K562 (cell line): ENCODE results near the gene DOCK1. TPM values are rescaled to one million over a fixed set of nuclear protein-coding genes. Genes with fewer than 3 reads are reported as not detected.

Experiments
- ATAC-seq: fragments of 200-7000 bp; cut with Tn5 transposase; 3 replicates; pipeline ENCODE4 v1.9.1; 2020; ENCODE audit warnings: moderate library complexity
- BruUV-seq: library from RNA; stranded (reverse); fragments of 400-500 nt; replicated peaks from 2 replicates; lab custom pipeline; 2021; lab: Mats Ljungman, UMichigan
- CTCF ChIA-PET: fragments of 300-600 bp; formaldehyde crosslinking; extraction: SDS; loops from one replicate; lab custom pipeline; 2021; ENCODE audit warnings: low intra/inter-chr PET ratio; lab: Yijun Ruan, JAX
- POLR2A ChIA-PET: fragments of 300-600, 350-650 bp; sonication (Branson Sonifier 250); formaldehyde crosslinking; extraction: SDS; loops from one replicate; lab custom pipeline; 2021; ENCODE audit warnings: antibody characterized with exemption, inconsistent platforms; lab: Yijun Ruan, JAX
- DNase-seq, 4 experiments: peaks; one replicate each; pipeline versions ENCODE4 v3.0.0 to v3.0.0-alpha.2; 2011 to 2018; ENCODE audit warnings: low spot score in 3 of 4, mixed read lengths in 3 of 4; ENCODE audit errors: extremely low read depth in 1 of 4
- FAIRE-seq: peaks from 2 replicates; lab custom pipeline; 2011; peaks lifted over from hg19 to GRCh38; lab: Jason Lieb, UNC
- H2AFZ ChIP-seq: 2 replicates; pipeline ENCODE4 v1.6.0; 2011; ENCODE audit warnings: low read depth, low read length, control low read depth, inconsistent platforms
- H3K27ac ChIP-seq: fragments of 200-600 bp; 3 replicates; pipeline ENCODE4 v1.8.0; 2011; ENCODE audit warnings: low read depth, mild to moderate bottlenecking, control low read depth, inconsistent platforms, low read length, moderate library complexity, mixed read lengths; ENCODE audit errors: extremely low read depth
- H3K27me3 ChIP-seq, 2 experiments: fragments of 300-600 bp in 1 of 2; 2 replicates in 1 of 2; 3 replicates in 1 of 2; pipeline versions ENCODE4 v1.6.0 to v1.8.0; 2011; ENCODE audit warnings: inconsistent platforms in 2 of 2, low read length in 2 of 2, mild to moderate bottlenecking in 1 of 2, mixed read lengths in 1 of 2, moderate library complexity in 1 of 2; ENCODE audit not compliant: control insufficient read depth in 2 of 2, insufficient read depth in 2 of 2
- H3K36me3 ChIP-seq: fragments of 300-600 bp; 3 replicates; pipeline ENCODE4 v1.8.0; 2011; ENCODE audit warnings: mild to moderate bottlenecking, low read length, inconsistent platforms; ENCODE audit not compliant: control insufficient read depth, insufficient read depth
- H3K4me1 ChIP-seq, 2 experiments: fragments of 200-600 bp in 1 of 2; replicated peaks in 1 of 2; 2 replicates in 1 of 2; 3 replicates in 1 of 2; pipeline versions ENCODE4 v1.5.1 to v1.8.0; 2011; ENCODE audit warnings: inconsistent platforms in 2 of 2, low read length in 2 of 2, mild to moderate bottlenecking in 1 of 2, mixed read lengths in 1 of 2, moderate library complexity in 1 of 2; ENCODE audit not compliant: control insufficient read depth in 2 of 2, insufficient read depth in 2 of 2
- H3K4me2 ChIP-seq: 2 replicates; pipeline ENCODE4 v1.6.1; 2011; ENCODE audit warnings: low read length, control low read depth, inconsistent platforms, mixed read lengths; ENCODE audit not compliant: insufficient read depth
- H3K4me3 ChIP-seq: fragments of 200-600 bp; sonication (generic), shearing (Covaris generic); 2 replicates; pipeline ENCODE4 v1.5.1; 2016; ENCODE audit warnings: control low read depth, inconsistent platforms
- H3K79me2 ChIP-seq: fragments of 200-600 bp; 3 replicates; pipeline ENCODE4 v1.8.0; 2011; ENCODE audit warnings: low read length, inconsistent platforms; ENCODE audit not compliant: control insufficient read depth, insufficient read depth
- H3K9ac ChIP-seq, 2 experiments: 2 replicates each; pipeline versions ENCODE4 v1.6.0 to v1.6.1; 2011; ENCODE audit warnings: low read depth in 2 of 2, low read length in 2 of 2, control low read depth in 1 of 2, inconsistent platforms in 1 of 2, mild to moderate bottlenecking in 1 of 2, mixed read lengths in 1 of 2; ENCODE audit not compliant: insufficient read depth in 1 of 2
- H3K9me1 ChIP-seq: one replicate; pipeline ENCODE4 v1.6.0; 2011; ENCODE audit warnings: inconsistent platforms, mild to moderate bottlenecking, low read length, moderate library complexity; ENCODE audit not compliant: control insufficient read depth, insufficient read depth
- H3K9me3 ChIP-seq: replicated peaks from 2 replicates; pipeline ENCODE4 v1.5.1; 2011; ENCODE audit warnings: low read depth, low read length, inconsistent platforms; ENCODE audit not compliant: control insufficient read depth, insufficient read depth
- H4K20me1 ChIP-seq: replicated peaks from 2 replicates; pipeline ENCODE4 v1.6.1; 2011; ENCODE audit warnings: low read length, inconsistent platforms, mixed read lengths; ENCODE audit not compliant: control insufficient read depth, insufficient read depth
- ELF4 ChIP-seq: fragments of 450-650 bp; formaldehyde crosslinking; IDR thresholded peaks from 2 replicates; pipeline ENCODE4 v1.4.0; 2022; ENCODE audit warnings: missing genetic modification characterization
- FOXM1 ChIP-seq, 2 experiments: fragments of 450-650 bp in 1 of 2; sonication (generic) in 1 of 2; formaldehyde crosslinking in 1 of 2; IDR thresholded peaks; 2 replicates each; pipeline versions ENCODE4 v1.6.1 to v1.9.0; 2017 to 2022; ENCODE audit warnings: low read depth in 2 of 2, mild to moderate bottlenecking in 2 of 2, missing genetic modification reagents in 1 of 2, moderate library complexity in 1 of 2
- HMGN3 ChIP-seq: IDR thresholded peaks from 2 replicates; pipeline ENCODE4 v1.6.1; 2011; ENCODE audit warnings: borderline replicate concordance, low read depth, mild to moderate bottlenecking, mixed read lengths, low read length; ENCODE audit not compliant: insufficient read length; ENCODE audit errors: extremely low read depth
- NCOA6 ChIP-seq: fragments of 450-650 bp; IDR thresholded peaks from 2 replicates; pipeline ENCODE4 v1.6.1; 2017; ENCODE audit warnings: mild to moderate bottlenecking
- POLR2AphosphoS2 ChIP-seq: IDR thresholded peaks from 2 replicates; pipeline ENCODE4 v1.6.1; 2012; ENCODE audit warnings: low read length, improper control_type of control experiment
- POU5F1 ChIP-seq: fragments of 150-350 bp; IDR thresholded peaks from 2 replicates; pipeline ENCODE4 v1.6.1; 2014; ENCODE audit warnings: borderline replicate concordance, low read length, low read depth, mild to moderate bottlenecking; ENCODE audit not compliant: partially characterized antibody
- SNRNP70 ChIP-seq: fragments of 200-400 bp; formaldehyde crosslinking; optimal IDR thresholded peaks from 2 replicates; pipeline ENCODE3; 2017; ENCODE audit warnings: low read depth, low read length
- SREBF2 ChIP-seq: sonication (generic); formaldehyde crosslinking; IDR thresholded peaks from 2 replicates; pipeline ENCODE4 v1.4.0; 2020; ENCODE audit warnings: mild to moderate bottlenecking, missing genetic modification reagents
- ZFPM2 ChIP-seq: fragments of 250-450 bp; sonication (Bioruptor Pico); IDR thresholded peaks from 2 replicates; pipeline ENCODE4 v1.5.1; 2022; ENCODE audit warnings: mild to moderate bottlenecking
- ZNF217 ChIP-seq: sonication (generic); formaldehyde crosslinking; IDR thresholded peaks from 2 replicates; pipeline ENCODE4 v1.8.0; 2022; ENCODE audit warnings: mild to moderate bottlenecking, missing genetic modification reagents
- WGBS: fragments of 100-300 bp; shearing (Covaris generic); methylation state at CpG from one replicate; pipeline ENCODE4 v1.1.6; 2016; ENCODE audit warnings: low coverage, mixed read lengths; ENCODE audit not compliant: insufficient coverage; ENCODE audit errors: missing lambda C conversion rate; 5-methylcytosine and 5-hydroxymethylcytosine counted together
- in situ Hi-C: fragments of 300-500 bp; cut with MboI; formaldehyde crosslinking; loops from 4 replicates; pipeline ENCODE4 v1.15.0; 2018; ENCODE audit warnings: inconsistent platforms, mixed read lengths
- intact Hi-C: fragments of 100-400 bp; cut with micrococcal nuclease; formaldehyde crosslinking; loops from 2 replicates; pipeline ENCODE4 v1.14.2; 2022
- polyA plus RNA-seq, 8 experiments: library from polyadenylated mRNA; depleted of rRNA in 4 of 8; stranded (reverse) in 5 of 8; unstranded in 3 of 8; fragments of >200 nt; fragmentation: Nextera tagmentation in 2 of 8; fragmentation: Illumina TruSeq in 1 of 8; extraction: Ambion mirVana in 2 of 8; extraction: Trizol in 1 of 8; gene quantifications; 2 replicates each; pipeline versions ENCODE4 v1.2.1 to v1.2.3, GENCODE V29; 2011 to 2014; ENCODE audit warnings: inconsistent platforms in 1 of 8, missing spikeins in 1 of 8
- total RNA-seq, 7 experiments: library from RNA; depleted of rRNA in 6 of 7; stranded (reverse); fragments of >200 nt in 6 of 7; fragmentation: Illumina TruSeq in 2 of 7; extraction: Trizol in 2 of 7; gene quantifications; 2 replicates each; pipeline versions ENCODE4 v1.2.1 to v1.2.3, GENCODE V29; 2011 to 2021; ENCODE audit warnings: low replicate concordance in 1 of 7

Gene DOCK1
- total and polyA plus RNA-seq, 9 of the 15 experiments (the other 6 are each of a cell fraction or from before 2014, with no cell fraction given), result 0.31 TPM; not detected in 8

DNA sequence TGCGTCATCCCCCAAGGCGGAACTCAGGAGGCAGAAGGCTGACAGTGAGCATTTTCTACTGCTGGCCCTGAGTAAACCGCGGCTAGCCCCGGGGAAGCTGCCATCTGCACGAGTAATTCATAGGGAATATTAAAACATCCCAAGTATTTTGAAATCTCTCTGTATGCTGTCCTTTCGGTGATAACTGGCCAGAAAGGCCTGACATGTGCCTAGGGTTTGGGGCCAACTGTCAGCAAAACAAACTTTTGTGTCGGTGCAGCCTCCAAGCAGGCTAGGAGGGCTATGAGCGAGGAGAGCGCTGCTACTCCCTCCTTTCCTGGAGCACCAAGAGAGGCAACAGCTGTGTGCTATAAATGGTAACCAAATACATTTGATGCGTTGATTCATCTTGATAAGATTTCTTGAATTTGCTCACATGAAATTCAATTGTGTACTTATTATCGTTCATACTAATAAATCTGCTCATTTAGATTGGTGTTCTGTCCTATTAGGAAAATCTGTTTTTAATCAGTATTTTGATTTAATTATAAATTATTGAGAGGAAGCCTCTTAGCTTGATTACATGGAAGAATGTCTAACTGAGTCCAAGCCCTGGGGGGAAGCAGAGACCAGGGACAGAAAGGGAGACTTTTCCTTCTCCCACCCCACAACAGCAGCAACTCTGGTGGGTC is 519.5 kb downstream of the DOCK1 start (continued):
- TF ChIP-seq SNRNP70 (no peak), NCOA6 (no peak)
- TF ChIP-seq, all 486 proteins: peak for 0

DNA sequence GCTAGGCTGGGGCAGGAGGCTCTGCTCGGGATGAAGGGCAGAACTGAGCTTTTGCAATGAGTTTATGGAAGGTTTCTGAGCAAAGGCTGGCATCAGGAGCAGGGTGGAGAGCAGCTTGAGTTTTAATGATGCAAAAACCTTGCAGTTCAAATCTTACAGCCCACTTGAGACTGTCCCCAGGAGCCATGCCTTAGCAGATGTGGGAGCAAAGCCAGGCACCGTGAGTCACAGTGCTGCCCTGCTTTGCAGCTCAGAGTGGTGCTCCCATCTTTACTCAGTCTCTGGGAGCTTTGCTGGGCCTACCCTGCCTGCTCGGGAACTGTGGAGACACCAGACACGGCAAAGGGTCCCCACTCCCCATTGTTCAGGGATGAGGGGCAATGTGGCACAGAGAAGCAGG is 521.5 kb downstream of the DOCK1 start:
- H3K79me2 ChIP-seq, result no peaks in the 10 kb centered on the region
- no peaks in the 10 kb centered on the region for H3K4me1 ChIP-seq
- intact Hi-C loops (no loop called here), in situ Hi-C loops (no loop called here)
- no peaks in the 10 kb centered on the region for H3K9me1 ChIP-seq
- H3K4me3 ChIP-seq, result no peak overlapping the region
- H2AFZ ChIP-seq, result no peak overlapping the region
- ChIA-PET POLR2A (no interaction called here), CTCF (no interaction called here)
- DNase-seq (no peak), FAIRE-seq (no peak), ATAC-seq (no peak)
- H3K9me3 ChIP-seq, result no peaks in the 10 kb centered on the region
- no peaks in the 10 kb centered on the region for H4K20me1 ChIP-seq
- no peaks in the 10 kb centered on the region for H3K36me3 ChIP-seq
- TF ChIP-seq ZFPM2 (CRISPR knock-in tag) (no peak), HMGN3 (no peak), POLR2AphosphoS2 (no peak), SREBF2 (CRISPR knock-in tag) (no peak), ELF4 (no peak), FOXM1 (IDR thresholded peaks at IDR 0.05; ENCODE audit: low read depth) (no peak), FOXM1 (CRISPR knock-in tag; IDR thresholded peaks at IDR 0.05; ENCODE audit: low read depth) (no peak), POU5F1 (no peak), ZNF217 (no peak)
- no peak overlapping the region for H3K9ac ChIP-seq
- no peak overlapping the region for H3K4me2 ChIP-seq
- no peak overlapping the region for H3K27ac ChIP-seq
- no peaks in the 10 kb centered on the region for H3K27me3 ChIP-seq
- BruUV-seq, result no TSS peak
- 0% methylated on average over 4 of the region's 4 CpGs for WGBS
